K562 (cell line): ENCODE measurements around the gene MLANA. TPM values are rescaled to one million over a fixed set of nuclear protein-coding genes. Genes with fewer than 3 reads are reported as not detected.

Source experiments
- ATAC-seq: fragments of 200-7000 bp; cut with Tn5 transposase; 3 replicates; pipeline ENCODE4 v1.9.1; 2020; ENCODE audit warnings: moderate library complexity
- BruUV-seq: library from RNA; stranded (reverse); fragments of 400-500 nt; replicated peaks from 2 replicates; lab custom pipeline; 2021; lab: Mats Ljungman, UMichigan
- CTCF ChIA-PET: fragments of 300-600 bp; formaldehyde crosslinking; extraction: SDS; loops from one replicate; lab custom pipeline; 2021; ENCODE audit warnings: low intra/inter-chr PET ratio; lab: Yijun Ruan, JAX
- POLR2A ChIA-PET: fragments of 300-600, 350-650 bp; sonication (Branson Sonifier 250); formaldehyde crosslinking; extraction: SDS; loops from one replicate; lab custom pipeline; 2021; ENCODE audit warnings: antibody characterized with exemption, inconsistent platforms; lab: Yijun Ruan, JAX
- DNase-seq, 4 experiments: peaks; one replicate each; pipeline versions ENCODE4 v3.0.0 to v3.0.0-alpha.2; 2011 to 2018; ENCODE audit warnings: low spot score in 3 of 4, mixed read lengths in 3 of 4; ENCODE audit errors: extremely low read depth in 1 of 4
- FAIRE-seq: peaks from 2 replicates; lab custom pipeline; 2011; peaks lifted over from hg19 to GRCh38; lab: Jason Lieb, UNC
- H2AFZ ChIP-seq: 2 replicates; pipeline ENCODE4 v1.6.0; 2011; ENCODE audit warnings: low read depth, low read length, control low read depth, inconsistent platforms
- H3K27ac ChIP-seq: fragments of 200-600 bp; 3 replicates; pipeline ENCODE4 v1.8.0; 2011; ENCODE audit warnings: low read depth, mild to moderate bottlenecking, control low read depth, inconsistent platforms, low read length, moderate library complexity, mixed read lengths; ENCODE audit errors: extremely low read depth
- H3K27me3 ChIP-seq, 2 experiments: fragments of 300-600 bp in 1 of 2; 2 replicates in 1 of 2; 3 replicates in 1 of 2; pipeline versions ENCODE4 v1.6.0 to v1.8.0; 2011; ENCODE audit warnings: inconsistent platforms in 2 of 2, low read length in 2 of 2, mild to moderate bottlenecking in 1 of 2, mixed read lengths in 1 of 2, moderate library complexity in 1 of 2; ENCODE audit not compliant: control insufficient read depth in 2 of 2, insufficient read depth in 2 of 2
- H3K36me3 ChIP-seq: fragments of 300-600 bp; 3 replicates; pipeline ENCODE4 v1.8.0; 2011; ENCODE audit warnings: mild to moderate bottlenecking, low read length, inconsistent platforms; ENCODE audit not compliant: control insufficient read depth, insufficient read depth
- H3K4me1 ChIP-seq, 2 experiments: fragments of 200-600 bp in 1 of 2; replicated peaks in 1 of 2; 2 replicates in 1 of 2; 3 replicates in 1 of 2; pipeline versions ENCODE4 v1.5.1 to v1.8.0; 2011; ENCODE audit warnings: inconsistent platforms in 2 of 2, low read length in 2 of 2, mild to moderate bottlenecking in 1 of 2, mixed read lengths in 1 of 2, moderate library complexity in 1 of 2; ENCODE audit not compliant: control insufficient read depth in 2 of 2, insufficient read depth in 2 of 2
- H3K4me2 ChIP-seq: 2 replicates; pipeline ENCODE4 v1.6.1; 2011; ENCODE audit warnings: low read length, control low read depth, inconsistent platforms, mixed read lengths; ENCODE audit not compliant: insufficient read depth
- H3K4me3 ChIP-seq: fragments of 200-600 bp; sonication (generic), shearing (Covaris generic); 2 replicates; pipeline ENCODE4 v1.5.1; 2016; ENCODE audit warnings: control low read depth, inconsistent platforms
- H3K79me2 ChIP-seq: fragments of 200-600 bp; 3 replicates; pipeline ENCODE4 v1.8.0; 2011; ENCODE audit warnings: low read length, inconsistent platforms; ENCODE audit not compliant: control insufficient read depth, insufficient read depth
- H3K9ac ChIP-seq, 2 experiments: 2 replicates each; pipeline versions ENCODE4 v1.6.0 to v1.6.1; 2011; ENCODE audit warnings: low read depth in 2 of 2, low read length in 2 of 2, control low read depth in 1 of 2, inconsistent platforms in 1 of 2, mild to moderate bottlenecking in 1 of 2, mixed read lengths in 1 of 2; ENCODE audit not compliant: insufficient read depth in 1 of 2
- H3K9me1 ChIP-seq: one replicate; pipeline ENCODE4 v1.6.0; 2011; ENCODE audit warnings: inconsistent platforms, mild to moderate bottlenecking, low read length, moderate library complexity; ENCODE audit not compliant: control insufficient read depth, insufficient read depth
- H3K9me3 ChIP-seq: replicated peaks from 2 replicates; pipeline ENCODE4 v1.5.1; 2011; ENCODE audit warnings: low read depth, low read length, inconsistent platforms; ENCODE audit not compliant: control insufficient read depth, insufficient read depth
- H4K20me1 ChIP-seq: replicated peaks from 2 replicates; pipeline ENCODE4 v1.6.1; 2011; ENCODE audit warnings: low read length, inconsistent platforms, mixed read lengths; ENCODE audit not compliant: control insufficient read depth, insufficient read depth
- ARID2 ChIP-seq: fragments of 450-650 bp; IDR thresholded peaks from 2 replicates; pipeline ENCODE4 v1.6.1; 2017; ENCODE audit warnings: antibody characterized with exemption, mild to moderate bottlenecking
- CHD1 ChIP-seq: fragments of 200-600 bp; sonication (generic); IDR thresholded peaks from one replicate; pipeline ENCODE4 v1.6.1; 2012; ENCODE audit warnings: mild to moderate bottlenecking, moderate library complexity, low read length, inconsistent platforms
- CREB1 ChIP-seq, 2 experiments: sonication (generic) in 1 of 2; formaldehyde crosslinking in 1 of 2; IDR thresholded peaks; 2 replicates each; pipeline versions ENCODE4 v1.6.1 to v1.8.0; 2012 to 2022; ENCODE audit warnings: inconsistent platforms in 1 of 2, mild to moderate bottlenecking in 1 of 2, missing genetic modification reagents in 1 of 2, moderate library complexity in 1 of 2
- HCFC1 ChIP-seq: IDR thresholded peaks from 2 replicates; pipeline ENCODE4 v1.6.1; 2012; ENCODE audit warnings: low read depth, low read length, improper control_type of control experiment
- JUND ChIP-seq, 2 experiments: IDR thresholded peaks; 2 replicates in 1 of 2; 3 replicates in 1 of 2; pipeline ENCODE4 v1.6.1; 2011; ENCODE audit warnings: borderline replicate concordance in 2 of 2, low read depth in 2 of 2, low read length in 2 of 2, improper control_type of control experiment in 1 of 2, missing biosample characterization in 1 of 2, missing genetic modification characterization in 1 of 2, missing genetic modification reagents in 1 of 2
- RBM17 ChIP-seq: fragments of 200-400 bp; formaldehyde crosslinking; IDR thresholded peaks from 2 replicates; pipeline ENCODE4 v1.6.1; 2017; ENCODE audit warnings: low read depth, mild to moderate bottlenecking, low read length, borderline replicate concordance
- RFX5 ChIP-seq: IDR thresholded peaks from 2 replicates; pipeline ENCODE4 v1.6.1; 2011; ENCODE audit warnings: low read depth, mild to moderate bottlenecking, improper control_type of control experiment, low read length
- ZC3H4 ChIP-seq: sonication (generic); formaldehyde crosslinking; IDR thresholded peaks from 2 replicates; pipeline ENCODE4 v1.9.0; 2021; ENCODE audit warnings: missing genetic modification reagents, borderline replicate concordance
- ZNF830 ChIP-seq: fragments of 250-450 bp; sonication (Bioruptor Pico); IDR thresholded peaks from 2 replicates; pipeline ENCODE4 v1.5.0; 2021; ENCODE audit warnings: mild to moderate bottlenecking
- WGBS: fragments of 100-300 bp; shearing (Covaris generic); methylation state at CpG from one replicate; pipeline ENCODE4 v1.1.6; 2016; ENCODE audit warnings: low coverage, mixed read lengths; ENCODE audit not compliant: insufficient coverage; ENCODE audit errors: missing lambda C conversion rate; 5-methylcytosine and 5-hydroxymethylcytosine counted together
- in situ Hi-C: fragments of 300-500 bp; cut with MboI; formaldehyde crosslinking; loops from 4 replicates; pipeline ENCODE4 v1.15.0; 2018; ENCODE audit warnings: inconsistent platforms, mixed read lengths
- intact Hi-C: fragments of 100-400 bp; cut with micrococcal nuclease; formaldehyde crosslinking; loops from 2 replicates; pipeline ENCODE4 v1.14.2; 2022
- polyA plus RNA-seq, 8 experiments: library from polyadenylated mRNA; depleted of rRNA in 4 of 8; stranded (reverse) in 5 of 8; unstranded in 3 of 8; fragments of >200 nt; fragmentation: Nextera tagmentation in 2 of 8; fragmentation: Illumina TruSeq in 1 of 8; extraction: Ambion mirVana in 2 of 8; extraction: Trizol in 1 of 8; gene quantifications; 2 replicates each; pipeline versions ENCODE4 v1.2.1 to v1.2.3, GENCODE V29; 2011 to 2014; ENCODE audit warnings: inconsistent platforms in 1 of 8, missing spikeins in 1 of 8
- total RNA-seq, 7 experiments: library from RNA; depleted of rRNA in 6 of 7; stranded (reverse); fragments of >200 nt in 6 of 7; fragmentation: Illumina TruSeq in 2 of 7; extraction: Trizol in 2 of 7; gene quantifications; 2 replicates each; pipeline versions ENCODE4 v1.2.1 to v1.2.3, GENCODE V29; 2011 to 2021; ENCODE audit warnings: low replicate concordance in 1 of 7
- TF ChIP-seq, protein P1 (sequence below): fragments of 250-450 bp; sonication (Bioruptor Pico); IDR thresholded peaks from 2 replicates; pipeline ENCODE4 v1.4.0; 2020; ENCODE audit warnings: mild to moderate bottlenecking, moderate library complexity

MLANA gene
- total and polyA plus RNA-seq, 9 of the 15 experiments (the other 6 are each of a cell fraction or from before 2014, with no cell fraction given), result not detected

GRCh38 chr9:5893591-5894236 lies 3.0 kb downstream of the MLANA start:
- DNase-seq, result no peak
- Histone ChIP-seq H4K20me1 (no peaks in the 10 kb centered on the region), H3K79me2 (no peaks in the 10 kb centered on the region), H3K36me3 (no peaks in the 10 kb centered on the region), H3K4me1 (peaks cover 0 to 14% of the 10 kb centered on the region in 2 experiments; a peak in 3 of 5 replicates), H3K4me3 (no peak overlapping the region), H3K27me3 (no peaks in the 10 kb centered on the region), H3K9me3 (no peaks in the 10 kb centered on the region), H3K4me2 (no peak overlapping the region; the same call in 1 of the 2 replicates), H3K9me1 (no peaks in the 10 kb centered on the region), H2AFZ (no peak overlapping the region), H3K9ac (no peak overlapping the region), H3K27ac (no peak overlapping the region)
- intact Hi-C loops, result no loop called here
- no TSS peak for BruUV-seq
- POLR2A ChIA-PET, result no interaction called here
- TF ChIP-seq, protein P1, sequence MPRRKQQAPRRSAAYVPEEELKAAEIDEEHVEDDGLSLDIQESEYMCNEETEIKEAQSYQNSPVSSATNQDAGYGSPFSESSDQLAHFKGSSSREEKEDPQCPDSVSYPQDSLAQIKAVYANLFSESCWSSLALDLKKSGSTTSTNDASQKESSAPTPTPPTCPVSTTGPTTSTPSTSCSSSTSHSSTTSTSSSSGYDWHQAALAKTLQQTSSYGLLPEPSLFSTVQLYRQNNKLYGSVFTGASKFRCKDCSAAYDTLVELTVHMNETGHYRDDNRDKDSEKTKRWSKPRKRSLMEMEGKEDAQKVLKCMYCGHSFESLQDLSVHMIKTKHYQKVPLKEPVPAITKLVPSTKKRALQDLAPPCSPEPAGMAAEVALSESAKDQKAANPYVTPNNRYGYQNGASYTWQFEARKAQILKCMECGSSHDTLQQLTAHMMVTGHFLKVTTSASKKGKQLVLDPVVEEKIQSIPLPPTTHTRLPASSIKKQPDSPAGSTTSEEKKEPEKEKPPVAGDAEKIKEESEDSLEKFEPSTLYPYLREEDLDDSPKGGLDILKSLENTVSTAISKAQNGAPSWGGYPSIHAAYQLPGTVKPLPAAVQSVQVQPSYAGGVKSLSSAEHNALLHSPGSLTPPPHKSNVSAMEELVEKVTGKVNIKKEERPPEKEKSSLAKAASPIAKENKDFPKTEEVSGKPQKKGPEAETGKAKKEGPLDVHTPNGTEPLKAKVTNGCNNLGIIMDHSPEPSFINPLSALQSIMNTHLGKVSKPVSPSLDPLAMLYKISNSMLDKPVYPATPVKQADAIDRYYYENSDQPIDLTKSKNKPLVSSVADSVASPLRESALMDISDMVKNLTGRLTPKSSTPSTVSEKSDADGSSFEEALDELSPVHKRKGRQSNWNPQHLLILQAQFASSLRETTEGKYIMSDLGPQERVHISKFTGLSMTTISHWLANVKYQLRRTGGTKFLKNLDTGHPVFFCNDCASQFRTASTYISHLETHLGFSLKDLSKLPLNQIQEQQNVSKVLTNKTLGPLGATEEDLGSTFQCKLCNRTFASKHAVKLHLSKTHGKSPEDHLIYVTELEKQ (CRISPR knock-in tag), result no peak
- TF ChIP-seq CREB1 (IDR thresholded peaks at IDR 0.05) (no peak), CREB1 (CRISPR knock-in tag; IDR thresholded peaks at IDR 0.05) (no peak), RBM17 (no peak), ARID2 (no peak), ZNF830 (no peak), HCFC1 (no peak), CHD1 (no peak), RFX5 (no peak), JUND (IDR thresholded peaks at IDR 0.05; ENCODE audit: borderline replicate concordance, low read depth, low read length) (no peak), JUND (tag; IDR thresholded peaks at IDR 0.05; ENCODE audit: borderline replicate concordance, low read depth, low read length) (no peak), ZC3H4 (CRISPR knock-in tag) (no peak)
- no peak for FAIRE-seq
- CTCF ChIA-PET, result no interaction called here
- no peak for ATAC-seq
- in situ Hi-C loops, result loop anchor here (25.0 kb wide), 1 partner anchor 419 kb away; no protein-coding TSS in a partner anchor
- WGBS, result 34% methylated on average over 8 of the region's 13 CpGs
